Thymus (tissue), 11 donors: ENCODE data around the gene ANGEL1. TPM values are rescaled to one million over a fixed set of nuclear protein-coding genes. Genes with fewer than 3 reads are reported as not detected.

Source experiments
- DNase-seq, 9 donors: peaks; one replicate each; pipeline ENCODE4 v3.0.0-alpha.2; 2013; ENCODE audit warnings: low spot score in 9 of 9, low read depth in 6 of 9, missing footprints in 1 of 9
- H3K27ac ChIP-seq, 2 donors: one replicate each; pipeline ENCODE4 v1.5.1; 2013; ENCODE audit warnings: control low read depth in 1 of 2, low read depth in 1 of 2, low read length in 1 of 2, mild to moderate bottlenecking in 1 of 2, moderate library complexity in 1 of 2
- H3K27me3 ChIP-seq, 2 donors: one replicate each; pipeline ENCODE4 v1.5.1; 2013; ENCODE audit warnings: low read length in 1 of 2; ENCODE audit not compliant: control insufficient read depth in 2 of 2, insufficient read depth in 1 of 2
- H3K36me3 ChIP-seq, 2 donors: one replicate each; pipeline ENCODE4 v1.5.1; 2013; ENCODE audit warnings: low read length in 1 of 2, mild to moderate bottlenecking in 1 of 2, moderate library complexity in 1 of 2; ENCODE audit not compliant: control insufficient read depth in 2 of 2, insufficient read depth in 2 of 2
- H3K4me1 ChIP-seq, 2 donors: one replicate each; pipeline ENCODE4 v1.5.1; 2013; ENCODE audit warnings: low read length in 2 of 2; ENCODE audit not compliant: control insufficient read depth in 2 of 2, insufficient read depth in 2 of 2
- H3K4me3 ChIP-seq, 2 donors: one replicate each; pipeline ENCODE4 v1.5.1; 2013; ENCODE audit warnings: low read length in 2 of 2, control low read depth in 1 of 2, mild to moderate bottlenecking in 1 of 2
- H3K9me3 ChIP-seq, 2 donors: one replicate each; pipeline ENCODE4 v1.5.1; 2013; ENCODE audit warnings: low read length in 1 of 2, mild to moderate bottlenecking in 1 of 2; ENCODE audit not compliant: control insufficient read depth in 2 of 2, insufficient read depth in 1 of 2
- WGBS: extraction: QIAGEN DNeasy Blood & Tissue Kit; methylation state at CpG from one replicate; pipeline ENCODE4 v1.1.7; 2013; 5-methylcytosine and 5-hydroxymethylcytosine counted together
- polyA plus RNA-seq: library from polyadenylated mRNA; stranded (reverse); fragments of 200-250 nt; gene quantifications from one replicate; pipeline ENCODE4 v1.2.3, GENCODE V29; 2013
- total RNA-seq: library from RNA; stranded (reverse); fragments of 120-200 nt; gene quantifications from one replicate; pipeline ENCODE4 v1.2.4, GENCODE V29; 2013
- donor health status: healthy.

ANGEL1 gene
- total and polyA plus RNA-seq, 2 donors = 4.4 to 12.2 TPM

- Histone ChIP-seq H3K27ac (no peak overlapping the region), H3K4me1 (no peaks in the 10 kb centered on the region), H3K36me3 (no peaks in the 10 kb centered on the region), H3K4me3 (no peak overlapping the region), H3K27me3 (no peaks in the 10 kb centered on the region), H3K9me3 (no peaks in the 10 kb centered on the region)
- 77% methylated on average over 6 of the region's 6 CpGs for WGBS
- no peak for DNase-seq
Observed at GRCh38 chr14:76752744-76753143, 59.9 kb downstream of the ANGEL1 start.

- DNase-seq = no peak
- Histone ChIP-seq H3K27ac (no peak overlapping the region), H3K4me1 (no peaks in the 10 kb centered on the region), H3K36me3 (no peaks in the 10 kb centered on the region), H3K27me3 (no peaks in the 10 kb centered on the region), H3K9me3 (peaks cover 0 to 15% of the 10 kb centered on the region in 2 donors), H3K4me3 (no peak overlapping the region)
- WGBS = 61% methylated on average over 7 of the region's 7 CpGs
Observed at GRCh38 chr14:76742966-76743365, 69.7 kb downstream of the ANGEL1 start.

- Histone ChIP-seq H3K36me3 (no peaks in the 10 kb centered on the region), H3K4me3 (no peak overlapping the region), H3K27ac (no peak overlapping the region), H3K9me3 (peaks cover 0 to 15% of the 10 kb centered on the region in 2 donors), H3K4me1 (no peaks in the 10 kb centered on the region), H3K27me3 (no peaks in the 10 kb centered on the region)
- WGBS = 88% methylated on average over 6 of the region's 6 CpGs
- no peak for DNase-seq
Observed at GRCh38 chr14:76742185-76742584, 70.5 kb downstream of the ANGEL1 start.

DNA sequence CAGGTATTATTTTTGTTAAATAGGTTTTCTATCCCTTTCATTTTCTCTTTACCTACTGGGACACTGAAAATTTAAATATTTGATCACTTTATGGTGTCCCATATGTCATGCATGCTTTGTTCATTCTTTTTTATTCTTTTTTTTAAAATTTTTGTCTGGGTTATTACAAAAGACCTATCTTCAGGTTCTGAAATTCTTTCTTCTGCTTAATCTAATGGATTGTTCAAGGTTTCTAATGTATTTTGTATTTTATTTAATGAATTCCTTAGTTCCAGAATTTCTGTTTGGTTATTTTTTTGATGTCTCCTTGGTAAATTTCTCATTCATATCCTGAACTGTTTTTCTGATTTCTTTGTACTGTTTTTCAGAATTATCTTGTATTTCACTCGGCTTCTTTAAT is 71.6 kb downstream of the ANGEL1 start:
- H3K36me3 ChIP-seq = no peaks in the 10 kb centered on the region
- WGBS = 90% methylated on average over 1 of the region's 1 CpG
- H3K27ac ChIP-seq = no peak overlapping the region
- no peak overlapping the region for H3K4me3 ChIP-seq
- H3K27me3 ChIP-seq = no peaks in the 10 kb centered on the region
- H3K9me3 ChIP-seq = peaks cover 0 to 15% of the 10 kb centered on the region in 2 donors
- H3K4me1 ChIP-seq = no peaks in the 10 kb centered on the region
- DNase-seq = no peak

Other genes starting within 250 kb of the ANGEL1 start
- 3.6 TPM for gene VASH1, start 51.4 kb downstream of the ANGEL1 start, total RNA-seq
- 6.1 TPM for gene VASH1, start 51.4 kb downstream of the ANGEL1 start, polyA plus RNA-seq
- not detected for gene LRRC74A, start 13.5 kb upstream of the ANGEL1 start, total RNA-seq
- gene LRRC74A, start 13.5 kb upstream of the ANGEL1 start, polyA plus RNA-seq = not detected
- gene IRF2BPL, start 215.8 kb upstream of the ANGEL1 start, total RNA-seq = 14.3 TPM
- gene IRF2BPL, start 215.8 kb upstream of the ANGEL1 start, polyA plus RNA-seq = 13.3 TPM